A673 (cell line): ENCODE measurements around the gene EFCAB11.

Source experiments
- CTCF ChIP-seq: fragments of 300-800, 200-600 bp; sonication (generic); conservative IDR thresholded peaks from 2 replicates; pipeline ENCODE4 v1.5.1; 2017; ENCODE audit warnings: low read depth, mild to moderate bottlenecking, antibody characterized with exemption, low read length, moderate library complexity, mixed read lengths
- EZH2 ChIP-seq: fragments of 200-600 bp; sonication (generic); IDR thresholded peaks from 2 replicates; pipeline ENCODE4 v1.6.1; 2017; ENCODE audit warnings: borderline replicate concordance, low read depth, mild to moderate bottlenecking, mixed read lengths, antibody characterized with exemption, low read length; ENCODE audit not compliant: poor library complexity, severe bottlenecking

DNA sequence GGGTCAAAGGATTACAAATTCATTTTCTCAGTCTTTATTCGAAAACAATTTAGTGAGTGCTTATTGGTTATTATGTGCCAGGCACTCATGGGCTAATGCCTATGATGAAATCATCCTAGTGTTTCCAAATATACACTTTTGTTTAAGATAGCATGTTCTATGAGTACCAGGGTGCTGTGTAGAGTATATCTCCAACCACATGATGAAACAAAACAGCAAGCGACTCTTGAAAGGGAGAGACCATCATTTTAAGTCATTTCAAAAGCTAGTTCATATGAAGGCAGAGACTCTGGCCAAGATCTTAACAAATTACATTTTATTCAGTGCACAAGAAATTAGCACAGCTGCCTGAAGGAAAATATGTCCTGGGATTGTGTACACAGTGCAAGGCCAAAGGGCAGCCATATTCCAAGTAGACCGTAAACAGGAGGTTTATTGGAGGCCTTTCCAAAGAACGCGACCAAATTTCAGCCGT, 204.2 kb downstream of the EFCAB11 start:
- TF ChIP-seq CTCF (no peak), EZH2 (no peak)
